ENCODE results near the gene KRTAP24-1.

- TF ChIP-seq CTCF (IDR thresholded peaks at IDR 0.05; ENCODE audit: poor library complexity, severe bottlenecking) (no peak), TAF1 (IDR thresholded peaks at IDR 0.05; ENCODE audit: low read depth) (no peak), RAD21 (conservative IDR thresholded peaks at IDR 0.05) (no peak), EZH2 (IDR thresholded peaks at IDR 0.05; ENCODE audit: borderline replicate concordance, insufficient read depth, low read length, poor library complexity, severe bottlenecking) (no peak)
Measured at GRCh38 chr21:30326390-30326789, 43.6 kb upstream of the KRTAP24-1 start.
